Measurements from ENCODE around the gene OGDH.
"Not testable (repeated sequence)": the region's sequence is repeated elsewhere in the genome, so short reads cannot be mapped to it uniquely, and the experiment has no call there.

OGDH gene

DNA sequence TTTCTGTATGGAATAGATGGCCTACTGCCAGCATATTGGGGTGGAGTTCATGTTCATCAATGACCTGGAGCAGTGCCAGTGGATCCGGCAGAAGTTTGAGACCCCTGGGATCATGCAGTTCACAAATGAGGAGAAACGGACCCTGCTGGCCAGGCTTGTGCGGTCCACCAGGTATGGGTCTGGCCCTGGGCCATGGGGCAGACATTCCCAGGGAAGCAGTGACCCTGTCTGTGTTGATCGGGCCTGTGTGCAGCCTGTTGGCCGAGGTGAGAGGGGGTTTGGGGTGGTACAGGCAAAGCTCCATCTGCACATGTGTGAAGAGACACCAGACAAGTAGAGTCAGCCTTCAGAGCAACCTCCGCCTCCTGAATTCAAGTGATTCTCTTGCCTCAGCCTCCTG lies 67.3 kb downstream of the OGDH start:
- DNase-seq, result no peak

DNA sequence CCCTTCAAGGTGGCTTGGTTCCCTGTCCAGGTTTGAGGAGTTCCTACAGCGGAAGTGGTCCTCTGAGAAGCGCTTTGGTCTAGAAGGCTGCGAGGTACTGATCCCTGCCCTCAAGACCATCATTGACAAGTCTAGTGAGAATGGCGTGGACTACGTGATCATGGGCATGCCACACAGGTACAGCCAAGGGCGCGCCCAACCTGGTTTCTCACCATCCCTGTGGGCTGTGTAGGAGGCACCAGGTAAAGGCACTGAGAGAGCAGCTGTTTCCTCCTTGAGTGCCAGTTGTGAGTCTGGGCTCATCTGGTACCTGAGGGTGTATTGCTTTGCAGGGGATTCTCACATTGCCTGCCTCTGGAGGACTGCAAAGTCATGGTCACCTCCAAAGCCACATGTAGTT lies 68.0 kb downstream of the OGDH start:
- DNase-seq, result no peak

DNA sequence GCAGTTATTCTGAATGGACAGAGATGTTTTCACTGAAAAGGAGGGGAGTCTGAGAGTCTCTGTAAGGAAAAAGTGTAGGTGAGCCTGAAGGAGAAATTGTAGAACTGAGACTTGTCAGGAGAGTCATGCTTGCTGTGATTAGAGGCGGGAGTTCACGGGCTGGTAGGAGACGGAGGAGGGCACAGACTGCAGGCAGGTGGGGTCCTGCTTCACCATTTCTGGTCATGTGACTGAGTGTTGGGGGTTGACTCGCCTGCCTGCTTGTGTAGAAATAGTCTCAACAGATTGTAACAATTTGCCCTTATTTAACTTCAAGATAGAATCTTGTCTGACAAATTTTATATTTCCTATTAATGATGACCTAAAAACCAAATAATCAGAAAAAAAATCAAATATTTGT lies 70.3 kb downstream of the OGDH start:
- DNase-seq, result no peak

DNA sequence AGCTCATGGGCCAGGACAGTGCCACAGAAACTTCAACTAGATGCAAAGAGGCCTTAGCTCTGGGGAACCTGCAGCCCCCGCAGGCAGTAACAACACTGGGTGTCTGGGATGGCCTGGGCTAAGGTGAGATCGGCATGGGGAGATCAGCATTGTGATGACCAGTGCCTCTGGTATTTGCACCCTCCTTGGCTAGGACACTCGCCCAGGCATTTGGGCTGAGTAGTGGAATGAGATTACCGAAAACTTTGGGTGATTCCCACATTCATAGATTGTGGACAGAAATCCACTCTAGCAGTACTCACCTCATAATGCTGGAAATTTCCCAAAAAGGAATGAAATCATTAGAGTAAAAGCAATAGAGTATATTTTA lies 71.7 kb downstream of the OGDH start:
- DNase-seq, result no peak

DNA sequence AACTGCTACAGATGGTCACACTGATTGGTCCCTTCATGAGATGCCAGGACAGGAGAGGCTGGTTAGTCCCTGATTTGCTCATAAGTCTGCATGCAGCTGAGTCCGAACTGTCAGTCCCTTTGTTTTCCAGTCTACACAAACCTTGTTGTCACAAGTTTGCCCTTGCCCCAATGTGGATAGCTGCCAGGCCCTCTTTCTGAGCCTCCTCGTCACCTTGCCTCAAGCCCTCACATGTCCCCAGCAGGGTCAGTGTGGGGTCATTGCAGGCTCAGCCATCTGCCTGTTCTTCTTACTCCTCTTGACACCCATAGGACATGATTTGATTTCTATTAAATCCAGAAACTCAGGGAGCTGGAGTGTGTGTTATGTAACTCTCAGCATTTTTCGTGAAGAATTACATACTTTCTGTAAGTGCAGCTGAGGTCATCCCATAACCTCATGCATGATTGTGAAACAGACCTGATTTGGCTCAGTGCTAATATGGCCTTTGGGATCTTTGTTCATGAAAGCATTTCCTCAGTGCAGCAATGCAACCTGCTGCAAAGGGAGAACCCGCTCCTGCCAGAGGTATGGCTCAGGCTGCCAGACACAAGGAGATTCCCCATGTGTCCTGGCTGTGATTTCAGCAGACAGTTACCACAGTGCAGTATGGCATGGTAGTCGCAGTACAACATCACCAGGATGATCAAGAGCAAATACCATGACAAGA lies 72.2 kb downstream of the OGDH start:
- DNase-seq, result no peak

DNA sequence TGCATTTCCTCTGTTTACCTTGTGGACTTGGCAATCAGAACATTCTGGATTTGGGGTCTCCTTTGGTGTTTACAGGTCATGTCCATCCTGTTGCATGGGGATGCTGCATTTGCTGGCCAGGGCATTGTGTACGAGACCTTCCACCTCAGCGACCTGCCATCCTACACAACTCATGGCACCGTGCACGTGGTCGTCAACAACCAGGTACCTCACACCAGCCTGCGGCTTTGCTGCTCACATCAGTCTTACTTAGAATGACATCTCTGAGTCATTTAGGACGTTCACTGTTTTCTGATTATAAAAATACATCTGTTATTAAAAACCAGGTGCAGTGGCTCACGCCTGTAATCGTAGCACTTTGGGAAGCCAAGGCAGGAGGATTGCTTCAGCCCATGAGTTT lies 75.2 kb downstream of the OGDH start:
- no peak for DNase-seq

DNA sequence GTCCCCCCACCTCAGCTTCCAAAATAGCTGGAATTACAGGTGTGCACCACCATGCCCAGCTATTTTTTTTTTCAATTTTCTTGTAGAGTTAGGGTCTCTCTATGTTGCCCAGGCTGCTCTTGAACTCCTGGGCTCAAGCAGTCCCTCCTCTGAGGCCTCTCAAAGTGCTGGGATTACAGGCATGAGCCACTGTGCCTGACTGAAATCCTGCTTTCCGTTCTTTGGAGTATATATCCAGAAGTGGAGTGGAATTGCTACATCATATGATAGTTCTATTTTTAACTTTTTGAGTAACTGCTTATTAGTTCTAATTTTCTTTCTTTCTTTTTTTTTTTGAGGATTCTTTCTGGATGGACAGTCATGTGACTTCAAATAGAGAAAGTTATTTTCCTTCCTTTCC lies 79.3 kb downstream of the OGDH start:
- no peak for DNase-seq

DNA sequence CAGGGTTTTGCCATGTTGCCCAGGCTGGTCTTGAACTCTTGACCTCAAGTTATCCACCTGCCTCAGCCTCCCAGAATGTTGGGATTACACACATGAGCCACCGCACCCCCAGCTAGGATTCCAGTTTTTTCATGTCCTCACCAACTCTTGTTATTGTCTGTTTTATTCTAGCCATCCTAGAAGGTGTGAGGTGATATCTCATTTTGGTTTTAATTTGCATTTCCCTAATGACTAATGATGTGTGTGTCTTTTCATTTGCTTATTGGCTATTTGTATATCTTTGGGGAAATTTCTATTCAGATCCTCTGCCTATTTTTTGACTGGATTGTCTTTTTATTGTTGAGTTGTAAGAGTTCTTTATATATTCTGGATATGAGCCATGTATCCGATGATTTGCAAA lies 83.0 kb downstream of the OGDH start:
- DNase-seq, result no peak

DNA sequence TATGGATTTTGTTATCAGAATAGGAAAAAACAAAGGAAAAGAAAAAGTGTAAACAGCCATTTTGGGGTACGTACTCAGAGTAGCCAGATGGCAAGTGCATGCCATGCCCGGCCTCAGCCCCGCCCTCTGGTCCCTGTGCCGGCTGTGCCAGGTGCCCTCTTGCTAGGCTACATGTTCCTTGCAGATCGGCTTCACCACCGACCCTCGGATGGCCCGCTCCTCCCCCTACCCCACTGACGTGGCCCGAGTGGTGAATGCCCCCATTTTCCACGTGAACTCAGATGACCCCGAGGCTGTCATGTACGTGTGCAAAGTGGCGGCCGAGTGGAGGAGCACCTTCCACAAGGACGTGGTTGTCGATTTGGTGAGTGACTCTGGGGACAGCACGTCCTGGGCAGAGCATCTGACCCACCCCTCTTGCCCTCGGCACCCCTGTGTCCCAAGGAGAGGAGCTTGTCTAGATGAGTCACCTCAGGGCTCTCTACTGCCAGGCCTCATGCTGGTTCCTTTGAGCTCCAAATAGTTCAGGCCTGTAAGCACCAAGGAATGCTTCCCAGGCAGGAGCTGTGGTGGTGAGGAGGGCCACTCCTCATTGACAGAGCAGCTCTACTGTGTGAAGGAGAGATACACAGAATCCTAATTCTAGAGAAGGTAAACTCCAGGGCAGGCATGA lies 87.3 kb downstream of the OGDH start:
- DNase-seq, result no peak

DNA sequence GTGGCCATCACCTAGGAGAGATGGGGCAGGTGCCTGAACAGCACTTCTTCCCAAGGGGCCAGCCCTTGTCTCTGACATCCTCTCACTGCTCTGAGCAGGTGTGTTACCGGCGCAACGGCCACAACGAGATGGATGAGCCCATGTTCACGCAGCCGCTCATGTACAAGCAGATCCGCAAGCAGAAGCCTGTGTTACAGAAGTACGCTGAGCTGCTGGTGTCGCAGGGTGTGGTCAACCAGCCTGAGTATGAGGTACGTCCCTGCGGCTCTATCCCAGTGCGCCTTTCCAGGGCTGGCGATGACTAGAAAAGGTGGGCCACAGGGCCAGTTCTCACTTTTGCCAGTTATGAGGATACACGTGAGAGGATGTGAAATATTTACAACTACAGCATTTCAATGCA lies 87.9 kb downstream of the OGDH start:
- no peak for DNase-seq

DNA sequence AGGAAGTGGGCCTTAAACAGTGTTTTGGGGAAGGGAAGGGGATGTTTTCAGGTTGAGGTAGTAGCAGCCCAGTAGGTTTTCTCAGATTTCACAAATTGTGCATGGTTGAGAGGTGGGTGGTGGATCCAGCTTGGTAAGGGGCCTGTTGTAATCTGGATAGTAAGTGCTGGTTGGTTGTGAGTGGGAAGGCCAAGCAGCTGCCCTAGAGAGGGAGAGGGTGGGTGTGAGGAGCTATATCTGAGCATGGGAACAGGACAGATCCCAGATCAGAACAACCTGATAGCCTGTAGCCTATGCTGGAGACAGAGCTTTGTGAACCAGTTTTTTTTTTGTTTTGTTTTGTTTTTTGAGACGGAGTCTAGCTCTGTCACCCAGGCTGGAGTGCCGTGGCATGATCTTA lies 88.3 kb downstream of the OGDH start:
- no peak for DNase-seq

DNA sequence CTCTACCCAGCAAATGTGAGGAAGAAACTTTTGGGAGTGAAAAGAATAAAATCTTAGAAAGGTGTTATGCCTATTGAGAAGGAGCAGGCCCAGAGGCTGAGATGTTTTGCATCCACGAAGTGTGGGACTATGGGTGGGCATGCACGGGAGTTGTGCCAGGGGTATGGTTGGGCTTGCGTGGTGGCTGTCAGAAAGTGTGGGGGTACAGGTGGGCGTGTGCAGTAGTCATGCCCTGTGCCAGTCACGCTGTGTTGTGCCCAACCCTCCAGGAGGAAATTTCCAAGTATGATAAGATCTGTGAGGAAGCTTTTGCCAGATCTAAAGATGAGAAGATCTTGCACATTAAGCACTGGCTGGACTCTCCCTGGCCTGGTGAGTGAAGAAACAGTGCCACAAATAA lies 89.3 kb downstream of the OGDH start:
- DNase-seq, result no peak

DNA sequence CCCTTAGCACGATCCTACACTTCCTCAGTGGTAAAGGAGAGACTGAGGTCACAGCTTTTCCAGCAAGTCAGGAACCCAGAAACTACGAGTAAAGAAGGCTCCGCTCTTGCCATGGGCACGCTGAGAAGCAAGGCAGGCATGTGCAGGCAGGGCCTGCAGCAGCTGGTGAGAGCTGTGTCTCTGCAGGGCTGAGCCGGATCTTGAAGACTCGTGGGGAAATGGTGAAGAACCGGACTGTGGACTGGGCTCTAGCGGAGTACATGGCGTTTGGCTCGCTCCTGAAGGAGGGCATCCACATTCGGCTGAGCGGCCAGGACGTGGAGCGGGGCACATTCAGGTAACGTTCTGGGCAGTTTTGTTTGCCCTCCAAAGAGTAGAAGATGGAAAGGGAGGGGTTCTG lies 90.3 kb downstream of the OGDH start:
- no peak for DNase-seq

DNA sequence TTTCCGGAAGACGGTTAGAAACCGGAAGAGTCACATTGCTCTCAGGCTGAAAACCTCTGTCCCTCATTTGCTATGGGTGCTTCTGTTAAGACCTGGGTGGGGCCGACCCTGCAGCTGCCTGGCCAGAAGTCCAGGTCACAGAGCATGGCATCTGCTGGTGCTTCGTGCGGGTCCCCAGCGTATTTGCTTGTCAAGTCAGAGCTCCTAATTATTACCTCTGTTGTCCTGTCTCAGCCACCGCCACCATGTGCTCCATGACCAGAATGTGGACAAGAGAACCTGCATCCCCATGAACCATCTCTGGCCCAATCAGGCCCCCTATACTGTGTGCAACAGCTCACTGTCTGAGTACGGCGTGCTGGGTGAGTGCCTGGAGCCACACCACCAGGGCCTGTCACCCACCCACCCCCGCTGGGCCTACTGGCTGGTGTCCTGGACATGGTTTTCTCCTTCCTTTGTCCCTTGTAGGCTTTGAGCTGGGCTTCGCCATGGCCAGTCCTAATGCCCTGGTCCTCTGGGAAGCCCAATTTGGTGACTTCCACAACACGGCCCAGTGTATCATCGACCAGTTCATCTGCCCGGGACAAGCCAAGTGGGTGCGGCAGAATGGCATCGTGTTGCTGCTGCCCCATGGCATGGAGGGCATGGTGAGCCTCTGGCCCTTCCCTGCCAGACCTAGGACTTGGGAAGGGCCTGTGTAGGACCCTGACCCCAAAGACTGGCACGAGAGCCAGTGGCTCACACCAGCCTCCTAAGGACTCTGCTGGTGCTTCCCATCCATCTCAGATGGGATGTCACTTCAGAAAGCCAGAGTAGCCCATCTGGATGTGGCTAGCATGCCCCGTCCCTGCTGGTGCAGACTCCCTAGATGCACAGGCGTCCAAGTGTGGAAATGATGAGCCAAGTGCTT lies 91.0 kb downstream of the OGDH start:
- DNase-seq, result no peak

DNA sequence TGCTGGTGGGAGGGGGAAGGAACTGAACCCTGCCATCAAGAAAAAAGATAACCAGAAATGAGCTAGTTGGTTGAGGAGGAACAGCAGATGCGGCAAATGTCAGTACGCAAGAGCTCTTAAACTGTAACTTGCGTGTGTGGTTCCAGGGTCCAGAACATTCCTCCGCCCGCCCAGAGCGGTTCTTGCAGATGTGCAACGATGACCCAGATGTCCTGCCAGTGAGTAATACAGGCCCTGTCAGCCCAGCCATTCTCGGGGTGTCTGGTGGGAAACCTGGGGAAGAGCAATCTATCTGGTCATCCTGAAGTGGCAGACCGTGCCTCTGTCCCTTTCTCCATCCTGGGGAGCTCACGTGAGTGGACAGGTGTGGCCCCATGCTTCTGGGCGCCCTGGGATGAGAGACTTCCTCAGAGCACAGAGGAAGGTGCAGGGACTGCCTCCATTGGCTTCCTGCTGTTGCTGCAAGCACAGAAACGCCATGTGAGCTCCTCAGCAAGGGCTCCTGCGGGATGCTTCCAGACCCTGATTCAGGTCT lies 91.7 kb downstream of the OGDH start:
- DNase-seq, result no peak

DNA sequence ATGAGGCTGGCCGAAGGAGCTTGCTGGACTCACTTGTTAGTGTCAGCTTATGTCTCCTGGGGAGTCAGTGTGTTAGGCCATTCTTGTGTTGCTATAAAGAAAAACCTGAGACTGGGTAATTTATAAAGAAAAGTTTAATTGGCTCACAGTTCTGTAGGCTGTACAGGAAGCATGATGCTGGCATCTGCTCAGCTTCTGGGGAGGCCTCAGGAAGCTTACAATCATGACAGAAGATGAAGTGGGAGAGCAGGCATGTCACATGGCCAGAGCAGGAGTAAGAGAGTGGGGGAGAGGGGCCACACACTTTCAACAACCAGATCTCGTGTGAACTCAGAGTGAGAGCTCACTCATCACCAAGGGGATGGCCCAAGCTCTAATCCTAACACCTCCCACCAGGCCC lies 93.2 kb downstream of the OGDH start:
- not testable (repeated sequence) for DNase-seq

DNA sequence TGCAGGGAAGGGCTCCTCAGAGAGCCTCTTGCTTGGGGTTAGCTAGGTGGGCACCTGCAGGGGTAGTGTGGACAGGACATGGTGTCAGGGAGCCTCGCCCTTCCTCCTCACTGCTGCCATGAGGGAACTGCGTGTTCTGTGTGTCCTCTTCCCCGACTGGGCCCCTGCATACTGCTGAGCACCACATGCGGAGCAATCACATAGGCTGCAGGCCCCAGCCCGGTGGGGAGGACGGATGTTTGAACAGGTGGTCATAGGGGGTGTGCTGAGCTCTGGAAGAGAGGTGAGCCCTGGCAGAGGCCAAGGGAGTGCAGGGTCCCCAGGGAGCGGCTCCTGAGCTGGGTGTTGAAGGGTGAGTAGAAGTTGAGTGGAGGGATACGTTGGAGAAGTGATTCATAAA lies 93.9 kb downstream of the OGDH start:
- no peak for DNase-seq

DNA sequence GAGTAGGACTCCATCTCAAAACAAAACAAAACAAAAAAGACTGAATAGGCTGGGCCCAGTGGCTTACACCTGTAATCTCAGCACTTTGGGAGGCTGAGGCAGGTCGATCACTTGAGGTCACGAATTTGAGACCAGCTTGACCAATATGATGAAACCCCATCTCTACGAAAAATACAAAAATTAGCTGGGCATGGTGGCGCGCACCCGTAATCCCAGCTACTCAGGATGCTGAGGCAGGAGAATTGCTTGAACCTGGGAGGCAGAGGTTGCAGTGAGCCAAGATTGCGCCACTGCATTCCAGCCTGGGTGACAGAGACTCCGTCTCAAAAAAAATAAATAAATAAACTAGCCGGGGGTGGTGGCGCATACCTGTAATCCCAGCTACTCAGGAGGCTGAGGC lies 97.0 kb downstream of the OGDH start:
- DNase-seq, result not testable (repeated sequence)

DNA sequence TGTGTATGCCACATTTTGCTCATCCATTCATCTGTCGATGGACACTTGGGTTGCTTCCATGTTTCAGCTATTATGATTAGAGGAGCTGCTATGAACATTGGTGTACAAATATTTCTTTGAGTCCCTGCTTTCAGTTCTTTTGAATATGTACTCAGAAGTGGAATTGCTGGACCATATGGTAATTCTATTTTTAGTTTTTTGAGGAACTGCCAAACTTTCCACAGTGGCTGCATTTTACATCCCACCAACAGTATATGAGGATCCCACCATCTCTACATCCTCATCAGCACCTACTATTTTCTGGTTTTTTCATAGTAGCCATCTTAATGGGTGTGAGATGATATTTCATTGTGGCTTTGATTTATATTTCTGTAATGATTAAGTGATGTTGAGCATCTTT lies 97.5 kb downstream of the OGDH start:
- no peak for DNase-seq

DNA sequence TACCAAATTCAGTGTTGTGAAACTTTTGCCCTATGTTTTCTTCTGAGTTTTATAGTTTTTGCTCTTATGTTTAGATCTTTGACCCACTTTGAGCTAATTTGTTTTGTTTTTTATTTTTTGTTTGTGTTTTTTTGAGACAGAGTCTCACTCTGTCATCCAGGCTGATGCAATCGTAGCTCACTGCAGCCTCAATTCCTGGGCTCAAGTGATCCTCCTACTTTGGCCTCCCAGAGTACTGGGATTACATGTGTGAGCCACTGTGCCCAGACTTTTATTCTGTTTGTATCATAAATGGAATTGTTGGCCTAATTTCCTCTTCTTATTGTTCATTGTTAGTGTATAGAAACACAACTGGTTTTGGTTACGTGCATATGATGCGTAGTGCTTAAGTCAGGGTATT lies 99.0 kb downstream of the OGDH start:
- DNase-seq, result no peak

DNA sequence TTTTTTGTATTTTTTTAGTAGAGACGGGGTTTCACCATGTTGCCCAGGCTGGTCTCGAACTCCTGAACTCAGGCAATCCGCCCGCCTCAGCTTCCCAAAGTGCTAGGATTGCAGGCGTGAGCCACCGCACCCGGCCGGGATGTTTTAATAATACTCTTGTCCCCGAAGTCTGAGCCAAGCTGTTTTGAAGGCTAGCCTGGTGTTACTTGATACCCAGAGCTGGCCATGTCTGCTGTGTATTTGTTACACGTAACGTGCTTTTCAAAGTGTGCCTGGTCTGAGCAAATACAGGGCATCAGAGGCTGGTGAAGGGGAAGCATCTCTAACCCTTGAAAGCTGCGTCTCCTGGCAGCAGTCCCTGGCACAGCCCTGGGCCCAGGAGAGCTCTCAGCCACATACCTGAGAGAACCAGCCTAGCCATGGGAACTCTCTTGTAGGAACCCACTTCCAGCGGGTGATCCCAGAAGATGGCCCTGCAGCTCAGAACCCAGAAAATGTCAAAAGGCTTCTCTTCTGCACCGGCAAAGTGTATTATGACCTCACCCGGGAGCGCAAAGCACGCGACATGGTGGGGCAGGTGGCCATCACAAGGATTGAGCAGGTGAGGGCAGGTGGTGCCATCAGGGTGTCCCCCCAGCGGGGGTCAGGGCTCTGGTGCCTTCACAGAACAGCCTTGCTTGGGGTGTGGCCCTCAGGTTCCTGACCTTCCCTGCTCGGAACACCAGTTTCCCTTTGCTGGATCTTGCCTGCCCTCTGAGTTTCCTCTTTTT lies 100.5 kb downstream of the OGDH start:
- no peak for DNase-seq

DNA sequence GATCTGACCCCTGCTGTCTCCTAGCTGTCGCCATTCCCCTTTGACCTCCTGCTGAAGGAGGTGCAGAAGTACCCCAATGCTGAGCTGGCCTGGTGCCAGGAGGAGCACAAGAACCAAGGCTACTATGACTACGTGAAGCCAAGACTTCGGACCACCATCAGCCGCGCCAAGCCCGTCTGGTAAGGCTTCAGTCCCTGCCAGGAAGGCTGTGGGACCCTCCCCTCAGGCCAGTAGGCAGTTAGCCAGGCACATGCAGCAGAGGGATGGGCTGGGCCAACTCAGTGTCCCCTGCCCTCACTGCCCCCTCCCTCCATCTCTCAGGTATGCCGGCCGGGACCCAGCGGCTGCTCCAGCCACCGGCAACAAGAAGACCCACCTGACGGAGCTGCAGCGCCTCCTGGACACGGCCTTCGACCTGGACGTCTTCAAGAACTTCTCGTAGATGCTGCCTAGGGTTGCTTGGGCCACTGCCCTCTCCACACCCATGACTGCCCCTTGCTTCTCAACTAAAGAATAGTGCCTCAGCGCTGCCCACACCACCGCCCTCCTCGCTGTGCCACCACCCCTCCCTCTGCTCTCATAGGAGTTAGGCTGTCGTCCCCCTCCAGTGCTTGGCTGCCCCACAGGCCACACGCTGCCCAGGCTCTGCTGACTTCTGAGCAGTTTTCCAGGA lies 101.3 kb downstream of the OGDH start:
- no peak for DNase-seq

All from GOT3 (cell line).